ENCODE results near the gene CLASP1.

GRCh38 chr2:121475811-121476571, 173.3 kb downstream of the CLASP1 start:
- no peak for TF ChIP-seq PATZ1 (CRISPR knock-in tag; IDR thresholded peaks at IDR 0.05; ENCODE audit: borderline replicate concordance)
- TF ChIP-seq CSDC2 (CRISPR knock-in tag; IDR thresholded peaks at IDR 0.05) = no peak
- no peak for TF ChIP-seq ZC3H10 (CRISPR knock-in tag; IDR thresholded peaks at IDR 0.05)
- no peak for TF ChIP-seq BACH2 (CRISPR knock-in tag; IDR thresholded peaks at IDR 0.05; ENCODE audit: borderline replicate concordance)
- TF ChIP-seq TSHZ2 (CRISPR knock-in tag; IDR thresholded peaks at IDR 0.05) = no peak
- TF ChIP-seq SNAI2 (CRISPR knock-in tag; IDR thresholded peaks at IDR 0.05) = no peak
- TF ChIP-seq RARB (CRISPR knock-in tag; IDR thresholded peaks at IDR 0.05) = no peak
- TF ChIP-seq ARNTL (CRISPR knock-in tag; IDR thresholded peaks at IDR 0.05; ENCODE audit: borderline replicate concordance, low read depth) = no peak
- TF ChIP-seq CSRNP3 (CRISPR knock-in tag; IDR thresholded peaks at IDR 0.05) = no peak
- TF ChIP-seq TOX (CRISPR knock-in tag; IDR thresholded peaks at IDR 0.05; ENCODE audit: borderline replicate concordance) = no peak
- no peak for TF ChIP-seq CREB5 (CRISPR knock-in tag; IDR thresholded peaks at IDR 0.05; ENCODE audit: low read depth)
- TF ChIP-seq ZNF8 (CRISPR knock-in tag; IDR thresholded peaks at IDR 0.05) = no peak
- no peak for TF ChIP-seq ZNF565 (CRISPR knock-in tag; conservative IDR thresholded peaks at IDR 0.05; ENCODE audit: low read depth)

Data from SK-N-SH treated with all-trans-retinoic acid at 6 μM for 48 hours (cell line).